IMR-90 (cell line): ENCODE data around the gene NDUFB11. TPM values are rescaled to one million over a fixed set of nuclear protein-coding genes. Genes with fewer than 3 reads are reported as not detected.

Source experiments
- ATAC-seq: fragments of 200-7000 bp; cut with Tn5 transposase; 2 replicates; pipeline ENCODE4 v1.9.1; 2020; ENCODE audit warnings: low read depth, mild to moderate bottlenecking, moderate library complexity
- BruUV-seq: library from RNA; stranded (reverse); fragments of 400-500 nt; replicated peaks from 2 replicates; lab custom pipeline; 2021; lab: Mats Ljungman, UMichigan
- CTCF ChIA-PET: fragments of 300-600 bp; formaldehyde crosslinking; extraction: SDS; loops from one replicate; lab custom pipeline; 2021; ENCODE audit warnings: antibody characterized with exemption; lab: Yijun Ruan, JAX
- POLR2A ChIA-PET: fragments of 300-600 bp; sonication (Branson Sonifier 250); formaldehyde crosslinking; loops from one replicate; lab custom pipeline; 2022; ENCODE audit warnings: antibody characterized with exemption; ENCODE audit not compliant: unreplicated experiment; lab: Charles Lee
- DNase-seq: peaks from one replicate; pipeline ENCODE4 v3.0.0; 2013
- H2AFZ ChIP-seq: replicated peaks from 2 replicates; pipeline ENCODE3; 2013; ENCODE audit warnings: low read length, mild to moderate bottlenecking; ENCODE audit not compliant: poor library complexity
- H2AK5ac ChIP-seq: 2 replicates; pipeline ENCODE4 v1.6.1; 2013; ENCODE audit warnings: low read depth, low read length, inconsistent platforms
- H2AK9ac ChIP-seq: replicated peaks from 2 replicates; pipeline ENCODE3; 2013; ENCODE audit warnings: mild to moderate bottlenecking, low read depth, low read length, moderate library complexity; ENCODE audit not compliant: poor library complexity
- H2BK120ac ChIP-seq: 2 replicates; pipeline ENCODE4 v1.6.1; 2013; ENCODE audit warnings: low read depth, low read length, inconsistent platforms
- H2BK15ac ChIP-seq: 3 replicates; pipeline ENCODE4 v1.6.1; 2013; ENCODE audit warnings: low read depth, low read length, inconsistent platforms
- H2BK20ac ChIP-seq: 2 replicates; pipeline ENCODE4 v1.6.1; 2013; ENCODE audit warnings: low read depth, mild to moderate bottlenecking, inconsistent platforms, low read length, moderate library complexity
- H2BK5ac ChIP-seq: 2 replicates; pipeline ENCODE4 v1.6.1; 2013; ENCODE audit warnings: mild to moderate bottlenecking, low read depth, low read length, inconsistent platforms; ENCODE audit not compliant: poor library complexity, severe bottlenecking
- H3K14ac ChIP-seq: replicated peaks from 2 replicates; pipeline ENCODE4 v1.6.1; 2013; ENCODE audit warnings: low read depth, low read length, inconsistent platforms
- H3K18ac ChIP-seq: 2 replicates; pipeline ENCODE4 v1.6.1; 2013; ENCODE audit warnings: low read depth, low read length, control low read depth
- H3K23ac ChIP-seq: 2 replicates; pipeline ENCODE4 v1.6.1; 2013; ENCODE audit warnings: low read depth, low read length, inconsistent platforms
- H3K27ac ChIP-seq: 2 replicates; pipeline ENCODE4 v1.5.1; 2013; ENCODE audit warnings: mild to moderate bottlenecking, control low read depth, low read length; ENCODE audit not compliant: insufficient read depth
- H3K27me3 ChIP-seq: 2 replicates; pipeline ENCODE4 v1.6.1; 2013; ENCODE audit warnings: low read length; ENCODE audit not compliant: control insufficient read depth, insufficient read depth
- H3K36me3 ChIP-seq: 2 replicates; pipeline ENCODE4 v1.6.1; 2013; ENCODE audit warnings: low read length, mixed read lengths; ENCODE audit not compliant: control insufficient read depth, insufficient read depth
- H3K4ac ChIP-seq: 2 replicates; pipeline ENCODE4 v1.6.1; 2013; ENCODE audit warnings: low read depth, low read length, inconsistent platforms
- H3K4me1 ChIP-seq: 2 replicates; pipeline ENCODE4 v1.6.1; 2013; ENCODE audit warnings: low read length, mixed read lengths; ENCODE audit not compliant: control insufficient read depth, insufficient read depth
- H3K4me2 ChIP-seq: 2 replicates; pipeline ENCODE4 v1.6.1; 2013; ENCODE audit warnings: low read depth, mild to moderate bottlenecking, control low read depth, low read length, moderate library complexity
- H3K4me3 ChIP-seq: 2 replicates; pipeline ENCODE4 v1.5.1; 2013; ENCODE audit warnings: low read depth, mild to moderate bottlenecking, control low read depth, low read length, moderate library complexity; ENCODE audit not compliant: insufficient read depth
- H3K56ac ChIP-seq: 2 replicates; pipeline ENCODE4 v1.6.1; 2013; ENCODE audit warnings: low read length, inconsistent platforms; ENCODE audit not compliant: insufficient read depth; ENCODE audit errors: extremely low read depth
- H3K79me1 ChIP-seq, 2 experiments: 2 replicates each; pipeline ENCODE4 v1.6.1; 2013; ENCODE audit warnings: low read length in 2 of 2, inconsistent platforms in 1 of 2, low read depth in 1 of 2
- H3K9ac ChIP-seq: 2 replicates; pipeline ENCODE4 v1.6.1; 2013; ENCODE audit warnings: low read depth, low read length, control low read depth
- H3K9me1 ChIP-seq: 2 replicates; pipeline ENCODE4 v1.6.1; 2013; ENCODE audit warnings: low read length, inconsistent platforms; ENCODE audit not compliant: insufficient read depth
- H3K9me3 ChIP-seq: 2 replicates; pipeline ENCODE4 v1.6.1; 2013; ENCODE audit warnings: low read length; ENCODE audit not compliant: control insufficient read depth, insufficient read depth
- H4K20me1 ChIP-seq: 2 replicates; pipeline ENCODE4 v1.6.1; 2013; ENCODE audit warnings: low read length, inconsistent platforms; ENCODE audit not compliant: insufficient read depth
- H4K5ac ChIP-seq: 2 replicates; pipeline ENCODE4 v1.6.1; 2013; ENCODE audit warnings: mild to moderate bottlenecking, low read depth, low read length, control low read depth
- H4K8ac ChIP-seq, 2 experiments: 2 replicates each; pipeline ENCODE4 v1.6.1; 2013; ENCODE audit warnings: low read depth in 2 of 2, low read length in 2 of 2, control low read depth in 1 of 2, inconsistent platforms in 1 of 2
- H4K91ac ChIP-seq: 2 replicates; pipeline ENCODE4 v1.6.1; 2013; ENCODE audit warnings: low read depth, low read length, inconsistent platforms; ENCODE audit not compliant: insufficient read depth
- BHLHE40 ChIP-seq: fragments of 150-350 bp; IDR thresholded peaks from 2 replicates; pipeline ENCODE4 v1.6.1; 2016; ENCODE audit warnings: mild to moderate bottlenecking, low read depth, low read length
- CEBPB ChIP-seq: IDR thresholded peaks from 2 replicates; pipeline ENCODE4 v1.6.1; 2012; ENCODE audit warnings: low read depth, low read length, improper control_type of control experiment
- CHD1 ChIP-seq: IDR thresholded peaks from 2 replicates; pipeline ENCODE4 v1.6.1; 2012; ENCODE audit warnings: low read depth, low read length, improper control_type of control experiment
- ELK1 ChIP-seq: fragments of 150-350 bp; IDR thresholded peaks from 2 replicates; pipeline ENCODE4 v1.6.1; 2016; ENCODE audit warnings: low read depth, mild to moderate bottlenecking, low read length, moderate library complexity, borderline replicate concordance
- FOS ChIP-seq: fragments of 150-350 bp; IDR thresholded peaks from 2 replicates; pipeline ENCODE4 v1.6.1; 2016; ENCODE audit warnings: low read depth, low read length
- MAFK ChIP-seq: IDR thresholded peaks from 2 replicates; pipeline ENCODE4 v1.6.1; 2012; ENCODE audit warnings: low read depth, low read length, improper control_type of control experiment
- MAZ ChIP-seq: IDR thresholded peaks from 2 replicates; pipeline ENCODE4 v1.6.1; 2012; ENCODE audit warnings: low read depth, mild to moderate bottlenecking, low read length, improper control_type of control experiment, moderate library complexity, borderline replicate concordance
- MXI1 ChIP-seq: IDR thresholded peaks from 2 replicates; pipeline ENCODE4 v1.6.1; 2012; ENCODE audit warnings: low read depth, mild to moderate bottlenecking, low read length, moderate library complexity, borderline replicate concordance
- NFE2L2 ChIP-seq: fragments of 150-350 bp; IDR thresholded peaks from 2 replicates; pipeline ENCODE4 v1.6.1; 2016; ENCODE audit warnings: low read depth, mild to moderate bottlenecking, low read length
- POLR2A ChIP-seq: IDR thresholded peaks from 2 replicates; pipeline ENCODE4 v1.6.1; 2012; ENCODE audit warnings: mild to moderate bottlenecking, low read depth, low read length
- RCOR1 ChIP-seq: IDR thresholded peaks from 2 replicates; pipeline ENCODE4 v1.6.1; 2012; ENCODE audit warnings: mild to moderate bottlenecking, low read length, improper control_type of control experiment; ENCODE audit not compliant: insufficient replicate concordance
- RFX5 ChIP-seq: IDR thresholded peaks from 2 replicates; pipeline ENCODE4 v1.8.0; 2012; ENCODE audit warnings: low read depth, mild to moderate bottlenecking, low read length, moderate library complexity
- SMC3 ChIP-seq: fragments of 150-350 bp; IDR thresholded peaks from 2 replicates; pipeline ENCODE4 v1.6.1; 2016; ENCODE audit warnings: low read depth, mild to moderate bottlenecking, antibody characterized with exemption, low read length, moderate library complexity
- WGBS, 2 experiments: methylation state at CpG; one replicate each; pipeline versions ENCODE4 v1.1.5 to v1.1.7; 2013; ENCODE audit warnings: missing lambda C conversion rate in 2 of 2; ENCODE audit not compliant: insufficient read length in 1 of 2; ENCODE audit errors: extremely low coverage in 2 of 2; 5-methylcytosine and 5-hydroxymethylcytosine counted together
- dilution Hi-C: fragments of 300-500 bp; cut with HindIII; formaldehyde crosslinking; loops from one replicate; pipeline ENCODE4 v1.14.3; 2018; ENCODE audit warnings: low sequenced_read_pairs; ENCODE audit not compliant: unreplicated experiment
- in situ Hi-C: fragments of 300-500 bp; cut with MboI; formaldehyde crosslinking; loops from 3 replicates; pipeline ENCODE4 v1.14.3; 2019; ENCODE audit warnings: low sequenced_read_pairs, inconsistent platforms, mixed read lengths
- intact Hi-C: fragments of 100-400 bp; cut with micrococcal nuclease; formaldehyde crosslinking; loops from 2 replicates; pipeline ENCODE4 v1.10.0; 2022
- polyA plus RNA-seq, 3 experiments: library from polyadenylated mRNA; depleted of rRNA; stranded (reverse); fragments of >200 nt; gene quantifications; 2 replicates each; pipeline ENCODE4 v1.2.3, GENCODE V29; 2012; ENCODE audit warnings: low replicate concordance in 1 of 3
- total RNA-seq: library from RNA; depleted of rRNA; stranded (reverse); fragments of >200 nt; gene quantifications from 2 replicates; pipeline ENCODE4 v1.2.3, GENCODE V29; 2012
- TF ChIP-seq, protein P1 (sequence below): fragments of 150-350 bp; IDR thresholded peaks from 2 replicates; pipeline ENCODE4 v1.6.1; 2017; ENCODE audit warnings: mild to moderate bottlenecking, antibody characterized with exemption, low read length, low read depth

NDUFB11 gene
- total and polyA plus RNA-seq, 2 of the 4 experiments (the other 2 are of a cell fraction), result 17.0 to 58.3 TPM

DNA sequence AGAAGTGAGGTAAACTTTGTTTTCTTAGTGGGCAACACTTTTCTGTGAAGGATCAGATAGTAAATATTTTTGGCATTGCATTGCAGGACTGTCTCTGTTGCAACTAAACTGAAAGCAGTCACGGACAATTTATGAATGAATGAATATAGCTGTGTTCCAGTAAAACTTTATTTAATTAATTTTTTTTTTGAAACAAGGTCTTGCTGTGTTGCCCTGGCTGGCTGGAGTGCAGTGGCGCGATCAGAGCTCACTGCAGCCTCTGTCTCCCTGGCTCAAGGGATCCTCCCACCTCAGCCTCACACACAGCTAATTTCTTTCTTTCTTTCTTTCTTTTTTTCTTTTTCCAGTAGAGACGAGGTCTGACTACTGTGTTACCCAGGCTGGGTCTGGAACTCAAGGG lies 16.3 kb upstream of the NDUFB11 start:
- Histone ChIP-seq H3K9me1 (no peaks in the 10 kb centered on the region), H2BK5ac (no peak overlapping the region), H2BK20ac (no peak overlapping the region), H3K9ac (no peak overlapping the region), H3K9me3 (no peaks in the 10 kb centered on the region; the same call in 1 of the 2 replicates), H4K91ac (no peak overlapping the region), H3K27me3 (no peaks in the 10 kb centered on the region; the same call in 1 of the 2 replicates), H3K79me1 (peaks cover 3 to 11% of the 10 kb centered on the region in 2 experiments; a peak in 3 of 4 replicates), H4K8ac (no peak overlapping the region), H2AFZ (no peak overlapping the region), H3K36me3 (peaks cover 18% of the 10 kb centered on the region), H3K23ac (no peak overlapping the region; the same call in 1 of the 2 replicates), H3K4me3 (no peak overlapping the region), H3K27ac (no peak overlapping the region), H3K4ac (no peak overlapping the region), H3K18ac (no peak overlapping the region), H4K5ac (no peak overlapping the region), H3K56ac (no peak overlapping the region), H3K14ac (no peak overlapping the region), H4K20me1 (peaks cover 19% of the 10 kb centered on the region), H2AK5ac (no peak overlapping the region), H2BK120ac (no peak overlapping the region), H2AK9ac (no peak overlapping the region), H2BK15ac (no peak overlapping the region), H3K4me1 (no peaks in the 10 kb centered on the region), H3K4me2 (no peak overlapping the region)
- intact Hi-C loops, result no loop called here
- no peak for DNase-seq
- in situ Hi-C loops, result no loop called here
- TF ChIP-seq NFE2L2 (no peak), SMC3 (no peak), RCOR1 (no peak), RFX5 (no peak), CEBPB (no peak), MAFK (no peak), ELK1 (no peak), POLR2A (no peak), BHLHE40 (no peak), FOS (no peak), MXI1 (no peak), CHD1 (no peak), MAZ (no peak)
- TF ChIP-seq, protein P1, sequence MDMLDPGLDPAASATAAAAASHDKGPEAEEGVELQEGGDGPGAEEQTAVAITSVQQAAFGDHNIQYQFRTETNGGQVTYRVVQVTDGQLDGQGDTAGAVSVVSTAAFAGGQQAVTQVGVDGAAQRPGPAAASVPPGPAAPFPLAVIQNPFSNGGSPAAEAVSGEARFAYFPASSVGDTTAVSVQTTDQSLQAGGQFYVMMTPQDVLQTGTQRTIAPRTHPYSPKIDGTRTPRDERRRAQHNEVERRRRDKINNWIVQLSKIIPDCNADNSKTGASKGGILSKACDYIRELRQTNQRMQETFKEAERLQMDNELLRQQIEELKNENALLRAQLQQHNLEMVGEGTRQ, result no peak
- CTCF ChIA-PET, result interaction anchor here (0.6 kb wide), 1 partner anchor 10 kb away, joined by 3 read pairs; no protein-coding TSS in a partner anchor
- POLR2A ChIA-PET, result no interaction called here
- BruUV-seq, result no TSS peak
- WGBS, 2 experiments, result 100% methylated on average over 2 of the region's 4 CpGs; no CpG with 5 or more reads in 1 of the 2 experiments
- ATAC-seq, result no peak
- dilution Hi-C loops, result no loop called here
